GM13977 (cell line): ENCODE measurements around the gene C2CD4A.

Experiments
- DNase-seq: peaks from one replicate; pipeline ENCODE4 v3.0.0; 2012; ENCODE audit warnings: low spot score
- CTCF ChIP-seq: IDR thresholded peaks from 2 replicates; pipeline ENCODE4 v1.5.1; 2012; ENCODE audit warnings: mild to moderate bottlenecking, control low read depth; ENCODE audit not compliant: insufficient read depth; ENCODE audit errors: extremely low read depth, missing control alignments
- in situ Hi-C: fragments of 300-500 bp; cut with MboI; formaldehyde crosslinking; loops from one replicate; pipeline ENCODE4 v1.12.0; 2022; ENCODE audit warnings: low sequenced_read_pairs, low pct_unique_long_range_greater_than_20kb, mixed read lengths, inconsistent platforms; ENCODE audit not compliant: unreplicated experiment

C2CD4A gene

GRCh38 chr15:62066663-62067447, at the start of gene C2CD4A:
TSS of gene C2CD4A (plus strand) at chr15:62066977. CDS start at chr15:62067614, 637 bp downstream.
- in situ Hi-C loops: loop anchor here (10.0 kb wide), 1 partner anchor 192 kb away; no protein-coding TSS in a partner anchor
- TF ChIP-seq CTCF: no peak
- DNase-seq: peak; percentile 33

- in situ Hi-C loops: no loop called here
- DNase-seq: no peak
Observed at GRCh38 chr15:62020576-62021160, 46.1 kb upstream of the C2CD4A start.

GRCh38 chr15:62021991-62022600, 44.7 kb upstream of the C2CD4A start:
- no peak for TF ChIP-seq CTCF
- in situ Hi-C loops: no loop called here
- DNase-seq: no peak

More at GRCh38 chr15:62020576-62021160, 46.1 kb upstream of the C2CD4A start:
- no peak for TF ChIP-seq CTCF

GRCh38 chr15:62026487-62027262, 40.1 kb upstream of the C2CD4A start:
- no peak for TF ChIP-seq CTCF
- in situ Hi-C loops: no loop called here

GRCh38 chr15:62027263-62027565, 39.6 kb upstream of the C2CD4A start:
- TF ChIP-seq CTCF: no peak
- no peak for DNase-seq
- in situ Hi-C loops: no loop called here

More at GRCh38 chr15:62026487-62027262, 40.1 kb upstream of the C2CD4A start:
- no peak for DNase-seq

- TF ChIP-seq CTCF: no peak
- in situ Hi-C loops: no loop called here
- no peak for DNase-seq
Observed at GRCh38 chr15:62027916-62028315, 38.9 kb upstream of the C2CD4A start.
